H1 (cell line): ENCODE results near the gene HMCES. TPM values are rescaled to one million over a fixed set of nuclear protein-coding genes. Genes with fewer than 3 reads are reported as not detected.
A peak's percentile ranks its signal among the peaks of the same experiment; 100 is the strongest.

Source experiments
- CTCF ChIA-PET: fragments of 300-600 bp; sonication (Branson Sonifier 250); formaldehyde crosslinking; loops from one replicate; lab custom pipeline; 2021; ENCODE audit not compliant: partially characterized antibody; lab: Charles Lee
- POLR2A ChIA-PET: fragments of 300-600 bp; sonication (Branson Sonifier 250); formaldehyde crosslinking; loops from one replicate; lab custom pipeline; 2021; ENCODE audit warnings: inconsistent platforms; ENCODE audit not compliant: partially characterized antibody; lab: Charles Lee
- DNase-seq, 2 experiments: peaks; one replicate each; pipeline versions ENCODE4 v3.0.0 to v3.0.0-alpha.2; 2010 to 2022; ENCODE audit warnings: low spot score in 2 of 2, low read depth in 1 of 2, mixed read lengths in 1 of 2
- FAIRE-seq: peaks from 2 replicates; lab custom pipeline; 2011; peaks lifted over from hg19 to GRCh38; lab: Jason Lieb, UNC
- H2AFZ ChIP-seq: 2 replicates; pipeline ENCODE4 v1.8.1; 2012; ENCODE audit warnings: low read length, inconsistent platforms
- H2AK5ac ChIP-seq: 2 replicates; pipeline ENCODE4 v1.6.1; 2013; ENCODE audit warnings: low read depth, low read length
- H2BK120ac ChIP-seq: replicated peaks from 2 replicates; pipeline ENCODE3; 2013; ENCODE audit warnings: low read depth, low read length, inconsistent platforms
- H2BK12ac ChIP-seq: 2 replicates; pipeline ENCODE4 v1.6.1; 2013; ENCODE audit warnings: low read depth, low read length
- H2BK15ac ChIP-seq: 2 replicates; pipeline ENCODE4 v1.6.1; 2013; ENCODE audit warnings: low read length
- H2BK20ac ChIP-seq: 2 replicates; pipeline ENCODE4 v1.6.1; 2013; ENCODE audit warnings: low read length
- H2BK5ac ChIP-seq: 2 replicates; pipeline ENCODE4 v1.6.1; 2013; ENCODE audit warnings: low read depth, low read length
- H3K14ac ChIP-seq: 2 replicates; pipeline ENCODE4 v1.6.1; 2013; ENCODE audit warnings: inconsistent platforms; ENCODE audit not compliant: insufficient read length
- H3K18ac ChIP-seq: 2 replicates; pipeline ENCODE4 v1.6.1; 2013; ENCODE audit warnings: low read length; ENCODE audit errors: extremely low read depth
- H3K23ac ChIP-seq: 2 replicates; pipeline ENCODE4 v1.6.1; 2013; ENCODE audit warnings: inconsistent platforms; ENCODE audit not compliant: insufficient read length
- H3K23me2 ChIP-seq: 2 replicates; pipeline ENCODE4 v1.6.1; 2013; ENCODE audit warnings: low read depth, low read length
- H3K27ac ChIP-seq: 2 replicates; pipeline ENCODE4 v1.6.1; 2011; ENCODE audit warnings: low read depth, low read length, inconsistent platforms
- H3K27me3 ChIP-seq, 4 experiments: replicated peaks in 1 of 4; 1 replicate in 1 of 4; 2 replicates in 3 of 4; pipeline versions ENCODE4 v1.6.1 to v1.8.1; 2011 to 2013; ENCODE audit warnings: low read length in 3 of 4, mild to moderate bottlenecking in 3 of 4, inconsistent platforms in 2 of 4, mixed read lengths in 2 of 4, moderate library complexity in 1 of 4; ENCODE audit not compliant: control insufficient read depth in 3 of 4, insufficient read depth in 3 of 4; ENCODE audit errors: extremely low read depth in 1 of 4
- H3K36me3 ChIP-seq, 4 experiments: 2 replicates each; pipeline versions ENCODE4 v1.6.1 to v1.8.1; 2011 to 2013; ENCODE audit warnings: mild to moderate bottlenecking in 4 of 4, low read length in 3 of 4, moderate library complexity in 2 of 4, control low read depth in 1 of 4, inconsistent platforms in 1 of 4; ENCODE audit not compliant: insufficient read depth in 4 of 4, control insufficient read depth in 2 of 4
- H3K4ac ChIP-seq: replicated peaks from 2 replicates; pipeline ENCODE3; 2013; ENCODE audit warnings: low read length, low read depth, mixed read lengths, inconsistent platforms; ENCODE audit not compliant: insufficient read length
- H3K4me1 ChIP-seq, 4 experiments: replicated peaks in 1 of 4; 1 replicate in 1 of 4; 2 replicates in 3 of 4; pipeline versions ENCODE4 v1.6.1 to v1.8.1; 2011 to 2013; ENCODE audit warnings: low read length in 3 of 4, inconsistent platforms in 2 of 4, mixed read lengths in 1 of 4; ENCODE audit not compliant: insufficient read depth in 4 of 4, control insufficient read depth in 3 of 4
- H3K4me2 ChIP-seq, 2 experiments: 2 replicates each; pipeline versions ENCODE4 v1.6.1 to v1.8.1; 2011 to 2013; ENCODE audit warnings: low read depth in 2 of 2, low read length in 2 of 2, control low read depth in 1 of 2, inconsistent platforms in 1 of 2, mild to moderate bottlenecking in 1 of 2; ENCODE audit not compliant: insufficient read depth in 1 of 2
- H3K4me3 ChIP-seq, 4 experiments: fragments of 200-600, 300-600 bp in 1 of 4; sonication (generic), shearing (Covaris generic), sonication (Bioruptor Twin) in 1 of 4; 2 replicates each; pipeline versions ENCODE4 v1.5.1 to v1.8.1; 2011 to 2016; ENCODE audit warnings: low read length in 4 of 4, low read depth in 3 of 4, control low read depth in 2 of 4, inconsistent platforms in 2 of 4, mild to moderate bottlenecking in 2 of 4, mixed read lengths in 1 of 4, moderate library complexity in 1 of 4; ENCODE audit not compliant: insufficient read depth in 2 of 4; ENCODE audit errors: extremely low read depth in 1 of 4
- H3K56ac ChIP-seq: replicated peaks from 2 replicates; pipeline ENCODE3; 2013; ENCODE audit warnings: low read depth, mild to moderate bottlenecking, mixed read lengths, low read length, inconsistent platforms; ENCODE audit not compliant: insufficient read length
- H3K79me1 ChIP-seq: 2 replicates; pipeline ENCODE4 v1.6.1; 2013; ENCODE audit warnings: low read depth, low read length, control low read depth
- H3K79me2 ChIP-seq, 2 experiments: 2 replicates each; pipeline versions ENCODE4 v1.6.1 to v1.8.1; 2012 to 2013; ENCODE audit warnings: low read length in 2 of 2, mild to moderate bottlenecking in 2 of 2, inconsistent platforms in 1 of 2; ENCODE audit not compliant: insufficient read depth in 2 of 2, control insufficient read depth in 1 of 2
- H3K9ac ChIP-seq, 4 experiments: replicated peaks in 1 of 4; 1 replicate in 1 of 4; 2 replicates in 3 of 4; pipeline versions ENCODE4 v1.6.1 to v1.8.1; 2011 to 2013; ENCODE audit warnings: low read depth in 3 of 4, low read length in 3 of 4, control low read depth in 2 of 4, mild to moderate bottlenecking in 2 of 4, moderate library complexity in 2 of 4, inconsistent platforms in 1 of 4; ENCODE audit errors: extremely low read depth in 1 of 4
- H3K9me3 ChIP-seq, 2 experiments: 2 replicates each; pipeline versions ENCODE4 v1.6.1 to v1.8.1; 2012 to 2013; ENCODE audit warnings: mild to moderate bottlenecking in 2 of 2, moderate library complexity in 2 of 2, control low read depth in 1 of 2, inconsistent platforms in 1 of 2, low read depth in 1 of 2, low read length in 1 of 2, mixed read lengths in 1 of 2; ENCODE audit not compliant: insufficient read depth in 2 of 2
- H4K20me1 ChIP-seq, 2 experiments: replicated peaks in 1 of 2; 2 replicates each; pipeline versions ENCODE3 to v1.8.1; 2011 to 2013; ENCODE audit warnings: inconsistent platforms in 2 of 2, low read length in 2 of 2, mild to moderate bottlenecking in 1 of 2; ENCODE audit not compliant: insufficient read depth in 2 of 2, control insufficient read depth in 1 of 2
- H4K5ac ChIP-seq: 2 replicates; pipeline ENCODE4 v1.6.1; 2013; ENCODE audit warnings: low read length, low read depth, mixed read lengths, inconsistent platforms; ENCODE audit not compliant: insufficient read length
- H4K8ac ChIP-seq: 2 replicates; pipeline ENCODE4 v1.8.0; 2013; ENCODE audit warnings: mild to moderate bottlenecking, moderate library complexity, low read length, inconsistent platforms; ENCODE audit not compliant: insufficient read depth; ENCODE audit errors: extremely low read depth
- H4K91ac ChIP-seq: replicated peaks from 2 replicates; pipeline ENCODE3; 2013; ENCODE audit warnings: low read length, mixed read lengths, inconsistent platforms; ENCODE audit not compliant: insufficient read length
- ASH2L ChIP-seq: fragments of 200-600, 300-600 bp; sonication (generic); IDR thresholded peaks from one replicate; pipeline ENCODE4 v1.7.1; 2017; ENCODE audit warnings: low read length
- BRCA1 ChIP-seq: IDR thresholded peaks from 2 replicates; pipeline ENCODE4 v1.6.1; 2012; ENCODE audit warnings: low read depth, low read length, improper control_type of control experiment
- CBX8 ChIP-seq: fragments of 300-800, 300-1000 bp; sonication (generic); IDR thresholded peaks from 2 replicates; pipeline ENCODE4 v1.7.1; 2016; ENCODE audit warnings: low read depth, low read length, borderline replicate concordance
- CTBP2 ChIP-seq: IDR thresholded peaks from 2 replicates; pipeline ENCODE4 v1.7.0; 2011; ENCODE audit warnings: borderline replicate concordance, mild to moderate bottlenecking, moderate library complexity, mixed read lengths, low read length; ENCODE audit not compliant: insufficient read depth, insufficient read length
- EZH2 ChIP-seq: fragments of 200-600 bp; sonication (generic); IDR thresholded peaks from 2 replicates; pipeline ENCODE4 v1.7.1; 2012; ENCODE audit warnings: low read depth, mild to moderate bottlenecking, moderate library complexity, low read length, inconsistent platforms; ENCODE audit not compliant: severe bottlenecking
- KDM1A ChIP-seq: fragments of 200-600, 300-600 bp; sonication (generic); IDR thresholded peaks from 2 replicates; pipeline ENCODE4 v1.7.1; 2016; ENCODE audit warnings: mild to moderate bottlenecking, low read length, borderline replicate concordance
- KDM5A ChIP-seq: fragments of 200-600 bp; IDR thresholded peaks from 2 replicates; pipeline ENCODE4 v1.7.1; 2012; ENCODE audit warnings: mild to moderate bottlenecking, low read length, inconsistent platforms, mixed read lengths
- NANOG ChIP-seq: IDR thresholded peaks from 2 replicates; pipeline ENCODE4 v1.6.1; 2011; ENCODE audit warnings: low read length, low read depth, mild to moderate bottlenecking, inconsistent platforms; ENCODE audit not compliant: insufficient read depth, poor library complexity, severe bottlenecking
- SRF ChIP-seq: IDR thresholded peaks from 2 replicates; pipeline ENCODE4 v1.6.1; 2011; ENCODE audit warnings: mild to moderate bottlenecking, low read depth, low read length, moderate library complexity
- SUZ12 ChIP-seq: fragments of 200-600 bp; sonication (generic); IDR thresholded peaks from 2 replicates; pipeline ENCODE4 v1.6.1; 2012; ENCODE audit warnings: mild to moderate bottlenecking, inconsistent platforms, low read length, moderate library complexity, mixed read lengths
- TEAD4 ChIP-seq: IDR thresholded peaks from 2 replicates; pipeline ENCODE4 v1.6.1; 2012; ENCODE audit warnings: low read depth, low read length, inconsistent platforms, mixed read lengths
- YY1 ChIP-seq: IDR thresholded peaks from 2 replicates; pipeline ENCODE4 v1.6.1; 2011; ENCODE audit warnings: low read depth, mild to moderate bottlenecking, low read length
- ZNF274 ChIP-seq: IDR thresholded peaks from 2 replicates; pipeline ENCODE4 v1.7.0; 2012; ENCODE audit warnings: low read length, borderline replicate concordance; ENCODE audit errors: extremely low read depth
- WGBS, 2 experiments: shearing (Covaris generic) in 1 of 2; methylation state at CpG; one replicate each; pipeline versions ENCODE4 v1.1.6 to v1.1.7; 2013 to 2015; ENCODE audit warnings: low lambda C conversion rate in 2 of 2, mixed read lengths in 2 of 2, inconsistent platforms in 1 of 2, low coverage in 1 of 2, missing lambda C conversion rate in 1 of 2; ENCODE audit not compliant: insufficient replicate concordance in 2 of 2, insufficient coverage in 1 of 2, insufficient read length in 1 of 2; ENCODE audit errors: extremely low coverage in 1 of 2, missing lambda C conversion rate in 1 of 2; 5-methylcytosine and 5-hydroxymethylcytosine counted together
- polyA plus RNA-seq, 7 experiments: library from polyadenylated mRNA; depleted of rRNA in 3 of 7; stranded (reverse) in 5 of 7; unstranded in 2 of 7; fragments of >200 nt in 5 of 7; fragments of 200-250 nt in 2 of 7; gene quantifications; 1 replicate in 5 of 7; 2 replicates in 1 of 7; 4 replicates in 1 of 7; pipeline versions ENCODE4 v1.2.1 to v1.2.3, GENCODE V29; 2011 to 2013; ENCODE audit warnings: missing spikeins in 2 of 7, mixed read lengths in 2 of 7
- total RNA-seq: library from RNA; stranded (reverse); fragmentation: NEBNext Ultra II Directional; extraction: Animal tissue kit (Norgen Biotek cat#: 25700); gene quantifications from 2 replicates; pipeline ENCODE4 v1.2.1, GENCODE V29; 2021
- TF ChIP-seq, protein P1 (sequence below): IDR thresholded peaks from 2 replicates; pipeline ENCODE4 v1.6.1; 2011; ENCODE audit warnings: low read depth, mild to moderate bottlenecking, low read length; ENCODE audit not compliant: insufficient read depth

Gene HMCES
- total and polyA plus RNA-seq, 2 of the 8 experiments (the other 6 are each of a cell fraction or from before 2014, with no cell fraction given), result 27.6 to 49.5 TPM

- Histone ChIP-seq H3K79me2 (no peaks in the 10 kb centered on the region), H3K14ac (no peak overlapping the region), H2BK120ac (no peak overlapping the region), H3K56ac (no peak overlapping the region), H3K23ac (no peak overlapping the region), H2AK5ac (no peak overlapping the region), H3K4me3 (no peak overlapping the region), H4K91ac (no peak overlapping the region), H4K20me1 (no peaks in the 10 kb centered on the region), H3K9me3 (no peaks in the 10 kb centered on the region), H3K79me1 (no peaks in the 10 kb centered on the region), H3K36me3 (no peaks in the 10 kb centered on the region), H3K9ac (no peak overlapping the region), H3K4ac (no peak overlapping the region), H3K27me3 (no peaks in the 10 kb centered on the region), H3K23me2 (no peaks in the 10 kb centered on the region), H2BK5ac (no peak overlapping the region), H3K27ac (no peak overlapping the region), H2BK20ac (no peak overlapping the region), H4K8ac (no peak overlapping the region), H3K18ac (no peak overlapping the region), H3K4me2 (no peak overlapping the region), H2AFZ (peak overlapping the region; percentile 64; the same call in 1 of the 2 replicates), H2BK12ac (no peak overlapping the region), H3K4me1 (peaks cover 0 to 5% (median 1%) of the 10 kb centered on the region in 4 experiments; a peak in 4 of 7 replicates), H4K5ac (no peak overlapping the region), H2BK15ac (no peak overlapping the region)
- no peak for FAIRE-seq
- CTCF ChIA-PET, result interaction anchor here (0.6 to 1.9 kb wide), 9 partner anchors 10 to 190 kb away, joined by 3 to 7 read pairs (median 4); no protein-coding TSS in a partner anchor
- POLR2A ChIA-PET, result interaction anchor here (1.3 to 4.9 kb wide), 6 partner anchors 9 to 121 kb away, joined by 4 to 26 read pairs (median 7); partner anchors contain the start of genes CNBP and COPG1
- 83% methylated on average over 3 of the region's 3 CpGs; no CpG with 5 or more reads in 1 of the 2 experiments for WGBS, 2 experiments
- no peak for DNase-seq
- TF ChIP-seq ZNF274 (no peak), KDM1A (no peak), KDM5A (no peak), ASH2L (no peak), CTBP2 (no peak), NANOG (no peak), EZH2 (no peak), BRCA1 (no peak), YY1 (no peak), SUZ12 (no peak), TEAD4 (no peak), SRF (no peak), CBX8 (no peak)
- TF ChIP-seq, protein P1, sequence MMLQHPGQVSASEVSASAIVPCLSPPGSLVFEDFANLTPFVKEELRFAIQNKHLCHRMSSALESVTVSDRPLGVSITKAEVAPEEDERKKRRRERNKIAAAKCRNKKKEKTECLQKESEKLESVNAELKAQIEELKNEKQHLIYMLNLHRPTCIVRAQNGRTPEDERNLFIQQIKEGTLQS, result no peak
These were observed 38.2 kb upstream of the HMCES start for GRCh38 chr3:129240436-129240835.
